Measurements from ENCODE around the gene ZNF212.
A peak's percentile ranks its signal among the peaks of the same experiment; 100 is the strongest.

Gene ZNF212

DNA sequence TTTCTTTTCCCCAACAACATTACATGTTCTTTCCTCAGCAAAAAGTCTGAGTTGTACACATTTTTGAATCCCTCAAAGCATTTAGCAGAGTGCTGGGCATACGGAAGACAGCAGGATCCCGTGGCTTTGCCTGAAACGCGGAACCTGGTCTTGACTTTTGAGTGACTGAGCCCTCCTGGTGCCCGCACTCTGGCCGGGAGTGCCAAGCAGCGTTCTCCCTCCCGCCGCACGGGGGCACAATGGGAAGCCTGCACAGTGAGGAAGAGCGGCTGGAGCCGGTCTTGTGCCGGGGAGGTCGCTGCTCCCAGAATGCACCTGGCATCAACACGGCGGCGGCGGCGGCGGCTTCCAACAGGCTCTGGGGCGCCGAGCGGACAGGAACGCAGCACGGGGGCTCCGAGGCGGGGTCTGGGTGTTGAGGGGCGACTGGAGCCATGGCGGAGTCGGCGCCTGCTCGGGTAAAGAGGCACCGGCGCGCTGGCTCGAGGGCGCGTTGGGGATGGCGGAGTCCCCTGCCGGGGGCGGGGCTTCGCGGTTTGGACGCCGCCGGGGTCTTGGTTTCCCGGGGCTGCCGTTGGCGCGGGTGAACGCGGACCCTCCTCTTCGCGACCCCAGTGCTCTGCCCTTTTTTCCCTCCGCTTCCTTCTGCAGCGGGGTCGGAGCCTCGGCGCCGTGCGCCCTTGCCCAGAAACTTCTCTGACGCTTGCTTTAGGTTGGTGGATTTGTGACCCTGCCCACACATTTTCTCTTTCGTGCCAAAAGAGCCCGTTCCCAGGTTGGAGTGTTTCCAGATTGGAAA is at the start of gene ZNF212:
Gene ZNF212, plus strand, starts transcription at position 307 of the 799 bp plus-strand sequence. Its CDS starts 128 bp downstream, at position 435.
- DNase-seq = peak; percentile 74

DNA sequence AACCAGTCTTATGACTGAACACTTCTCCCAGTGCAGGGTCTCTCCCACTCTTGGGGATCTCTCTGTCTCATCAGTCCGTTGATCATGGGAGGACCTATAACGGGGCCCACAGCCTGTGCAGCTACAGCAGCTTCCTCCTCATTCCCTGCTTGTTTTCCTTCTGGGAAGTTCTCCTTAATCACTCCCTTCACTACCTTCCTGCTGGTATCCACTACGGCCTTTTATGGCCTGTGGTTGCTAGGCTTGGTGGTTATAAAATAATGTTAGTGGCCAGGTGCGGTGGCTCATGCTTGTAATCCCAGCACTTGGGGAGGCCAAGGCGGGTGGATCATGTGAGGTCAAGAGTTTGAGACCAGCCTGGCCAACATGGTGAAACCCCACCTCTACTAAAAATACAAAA is 47.6 kb upstream of the ZNF212 start:
- DNase-seq = no peak

DNA sequence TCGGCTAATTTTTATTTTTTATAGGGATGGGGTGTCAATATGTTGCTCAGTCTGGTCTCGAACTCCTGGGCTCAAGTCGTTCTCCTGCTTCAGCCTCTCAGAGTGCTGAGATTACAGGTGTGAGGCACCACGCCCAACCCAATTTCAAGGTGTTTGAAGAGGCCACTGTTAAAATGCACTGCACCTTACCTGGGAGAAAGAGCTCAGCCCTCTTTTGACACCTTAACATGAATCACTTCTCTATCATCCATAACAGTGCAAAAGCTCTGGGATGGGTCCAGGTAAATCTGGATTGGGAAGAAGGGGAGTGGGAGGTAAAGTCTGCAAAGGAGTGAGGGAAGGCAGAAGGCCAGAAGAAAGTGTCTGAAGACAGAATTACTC is 44.7 kb upstream of the ZNF212 start:
- DNase-seq = no peak

GRCh38 chr7:149195180-149196150 is 44.0 kb upstream of the ZNF212 start, which contains the start of gene ZNF282:
Gene ZNF282, plus strand, starts transcription at chr7:149195546. Its CDS starts 44 bp downstream, at chr7:149195590.
- peak; percentile 81 for DNase-seq

- no peak for DNase-seq
Measured at GRCh38 chr7:149196151-149196704, 43.2 kb upstream of the ZNF212 start.

GRCh38 chr7:149196705-149197171 is 42.7 kb upstream of the ZNF212 start:
- no peak for DNase-seq

GRCh38 chr7:149197675-149198074 is 41.8 kb upstream of the ZNF212 start:
- no peak for DNase-seq

GRCh38 chr7:149198161-149198816 is 41.2 kb upstream of the ZNF212 start:
- DNase-seq = no peak

GRCh38 chr7:149199234-149199995 is 40.0 kb upstream of the ZNF212 start:
- no peak for DNase-seq

GRCh38 chr7:149202831-149203231 is 36.6 kb upstream of the ZNF212 start:
- no peak for DNase-seq

DNA sequence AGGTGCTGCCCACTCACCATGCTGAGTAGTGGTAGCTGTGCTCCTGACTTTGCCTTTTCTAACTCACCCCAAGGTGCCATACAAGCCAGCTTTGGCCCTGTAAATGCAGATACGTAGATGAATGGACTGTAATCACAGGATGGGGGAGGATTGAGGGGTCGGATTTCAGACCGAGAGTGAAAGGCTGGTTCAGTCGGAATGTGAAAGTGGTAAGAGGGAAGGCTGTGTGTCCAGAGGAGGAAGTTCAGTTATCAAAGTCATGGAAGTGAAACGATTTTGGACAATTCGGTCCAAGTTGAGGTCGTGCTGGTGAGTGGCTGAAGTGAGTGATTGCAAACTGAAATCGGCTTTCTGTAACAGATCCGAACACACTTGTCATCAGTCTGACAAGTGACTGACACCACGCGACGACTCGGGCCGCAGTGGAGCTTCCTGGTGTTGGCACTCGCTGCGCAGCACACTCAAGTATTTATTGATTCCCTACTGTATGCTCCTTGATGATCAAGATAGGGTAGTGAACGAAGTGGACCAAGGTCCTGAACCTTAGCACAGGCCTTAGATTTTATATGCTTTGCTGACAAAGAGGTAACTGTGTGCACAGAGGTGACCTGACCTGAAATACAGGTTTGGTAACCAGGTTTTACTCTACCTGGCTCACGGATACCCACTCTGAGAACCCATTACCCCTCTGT is 33.6 kb upstream of the ZNF212 start:
- DNase-seq = no peak

GRCh38 chr7:149207324-149208035 is 32.0 kb upstream of the ZNF212 start:
- DNase-seq = no peak

DNA sequence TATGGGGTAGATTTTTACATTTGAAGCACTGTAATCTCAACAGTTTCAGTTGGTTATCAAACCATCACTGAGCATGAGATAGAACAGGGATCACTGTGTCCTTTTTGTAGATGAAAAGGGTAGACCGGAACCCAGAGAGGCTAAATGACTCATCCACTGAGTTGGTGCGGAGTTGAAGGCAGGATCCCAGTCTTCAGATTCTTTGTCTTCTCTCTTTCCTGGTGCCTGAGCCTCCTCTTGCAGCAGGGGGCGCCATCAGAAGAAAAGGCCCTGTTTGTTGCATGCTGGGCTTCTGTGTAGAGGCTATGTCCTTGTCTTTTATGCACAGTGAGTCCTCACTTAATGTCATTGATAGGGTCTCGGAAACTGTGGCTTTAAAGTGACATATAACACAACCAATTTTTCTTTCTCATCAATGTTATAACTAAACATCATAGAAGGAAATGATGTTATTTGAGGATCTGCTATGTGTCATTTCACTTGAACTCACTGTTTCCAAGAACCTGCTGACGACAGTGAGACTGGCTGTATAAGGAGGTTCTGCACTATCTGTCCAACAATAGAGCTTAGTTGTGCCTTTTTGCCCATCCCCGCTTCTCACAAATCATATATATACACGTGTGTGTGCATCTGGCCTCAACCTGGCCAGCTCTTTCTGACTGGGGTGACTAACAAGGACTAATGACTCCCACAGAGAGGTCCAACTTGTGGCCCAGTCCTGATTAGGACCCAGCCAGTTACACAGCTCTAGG is 29.8 kb upstream of the ZNF212 start:
- peak; percentile 20 for DNase-seq

GRCh38 chr7:149210551-149210950 is 28.9 kb upstream of the ZNF212 start:
- DNase-seq = no peak

GRCh38 chr7:149214020-149214720 is 25.3 kb upstream of the ZNF212 start:
- DNase-seq = no peak

DNA sequence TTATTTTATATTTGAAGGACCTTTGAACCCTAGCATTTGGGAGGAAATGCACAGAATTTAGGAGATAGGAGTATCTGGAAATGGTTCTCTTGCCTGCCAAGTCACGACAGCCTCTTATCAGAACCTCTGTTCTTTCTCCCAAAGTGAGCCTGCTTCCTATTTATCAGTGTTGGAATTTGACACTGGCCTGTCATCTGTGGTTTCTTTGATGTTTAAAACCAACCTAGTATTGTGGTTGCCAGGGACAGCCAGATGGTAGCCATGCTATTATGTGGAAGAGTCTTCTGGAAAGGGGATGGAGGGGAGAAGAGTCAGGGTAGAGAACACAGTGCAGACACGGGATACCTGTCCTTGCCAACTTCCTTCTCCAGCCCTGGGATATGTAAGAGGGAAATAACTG is 23.0 kb upstream of the ZNF212 start:
- DNase-seq = no peak

DNA sequence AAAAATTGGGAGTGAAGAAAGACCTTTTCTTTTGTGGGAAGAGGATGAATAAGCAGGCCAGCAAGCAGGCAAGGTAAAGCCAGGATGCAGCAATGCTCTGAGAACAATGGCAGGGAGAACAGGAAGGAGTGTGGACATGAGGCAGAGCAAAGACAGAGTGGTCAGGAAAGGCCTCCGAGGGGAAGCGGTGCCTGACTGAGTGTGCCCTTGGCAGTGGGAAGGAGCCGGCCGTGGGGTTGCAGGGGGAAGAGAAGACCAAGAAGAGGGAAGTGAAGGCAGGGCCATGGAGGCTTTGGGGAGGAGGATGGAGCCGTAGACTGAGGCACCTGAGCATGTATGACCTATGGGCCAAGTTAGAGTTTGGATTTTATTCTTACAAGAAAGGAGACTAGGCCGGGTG is 21.9 kb upstream of the ZNF212 start:
- no peak for DNase-seq

DNA sequence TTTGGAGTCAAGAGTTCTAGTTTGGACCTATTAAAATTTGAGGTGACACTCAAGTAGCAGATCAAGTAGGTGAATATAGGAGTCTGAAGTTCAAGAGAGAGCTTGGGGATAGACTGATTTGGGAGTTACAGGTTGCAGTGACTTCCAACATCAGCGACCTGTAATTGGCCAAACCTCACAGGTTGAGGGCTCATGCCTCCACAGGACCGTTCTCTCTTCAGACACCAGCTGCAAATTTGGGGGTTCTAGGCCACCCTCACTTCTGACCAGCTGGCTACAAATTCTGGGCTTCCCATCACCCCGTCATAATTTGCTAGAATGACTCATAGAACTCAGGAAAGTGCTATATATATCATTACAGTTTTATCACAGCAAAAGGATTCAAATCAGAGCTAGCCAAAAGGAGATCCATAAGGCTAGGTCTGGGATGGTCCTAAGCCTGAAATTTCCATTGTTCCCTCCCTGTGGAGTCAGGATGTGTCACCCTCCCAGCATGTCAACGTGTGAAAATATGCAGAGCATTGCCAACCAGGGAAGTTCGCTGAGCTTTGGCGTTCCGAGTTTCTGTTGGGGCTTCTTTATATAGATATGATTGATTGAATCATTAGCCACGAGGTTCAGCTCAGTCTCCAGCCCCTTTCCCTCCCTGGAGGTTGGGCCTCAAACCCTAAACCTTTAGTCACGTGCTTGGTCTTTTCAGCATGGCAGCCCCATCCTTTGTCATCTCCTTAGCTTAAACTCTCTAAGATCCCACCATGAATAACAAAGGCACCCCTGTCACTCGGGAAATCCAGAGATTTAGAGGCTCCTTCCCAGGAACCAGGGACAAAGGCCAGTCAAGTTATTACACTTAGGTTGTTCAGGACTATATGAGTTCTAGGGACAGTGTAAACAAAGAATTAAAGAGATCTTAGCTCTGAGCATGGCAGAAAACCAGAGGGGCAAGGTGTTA is 20.7 kb upstream of the ZNF212 start:
- DNase-seq = no peak

Data from NCI-H1694 treated with DMSO at 0.1 percent for 48 hours (cell line).